Neural progenitor cell (in vitro differentiated cells): ENCODE measurements around the gene RGS3. TPM values are rescaled to one million over a fixed set of nuclear protein-coding genes. Genes with fewer than 3 reads are reported as not detected.

ENCODE experiments used
- DNase-seq: peaks from one replicate; pipeline ENCODE4 v3.0.0-alpha.2; 2016; ENCODE audit warnings: low spot score
- H2AFZ ChIP-seq: fragments of 200-600 bp; sonication (generic); replicated peaks from 2 replicates; pipeline ENCODE4 v1.6.1; 2016; ENCODE audit warnings: antibody characterized with exemption
- H3F3A ChIP-seq: fragments of 200-600 bp; sonication (generic); 2 replicates; pipeline ENCODE4 v1.6.1; 2016; ENCODE audit warnings: antibody characterized with exemption, low read depth
- H3K27ac ChIP-seq: fragments of 200-600 bp; sonication (generic); 2 replicates; pipeline ENCODE4 v1.5.1; 2016; ENCODE audit warnings: mild to moderate bottlenecking
- H3K27me3 ChIP-seq: fragments of 200-600 bp; sonication (generic); 2 replicates; pipeline ENCODE4 v1.6.1; 2016; ENCODE audit warnings: mild to moderate bottlenecking, moderate library complexity
- H3K36me3 ChIP-seq: fragments of 200-600 bp; sonication (generic); 2 replicates; pipeline ENCODE4 v1.5.1; 2016
- H3K4me1 ChIP-seq: fragments of 200-600 bp; sonication (generic); 2 replicates; pipeline ENCODE4 v1.6.1; 2016; ENCODE audit warnings: mixed run types
- H3K4me2 ChIP-seq: fragments of 200-600 bp; sonication (generic); 2 replicates; pipeline ENCODE4 v1.6.1; 2016
- H3K4me3 ChIP-seq: fragments of 200-600 bp; sonication (generic); 2 replicates; pipeline ENCODE4 v1.5.1; 2016
- H3K79me2 ChIP-seq: fragments of 200-600 bp; sonication (generic); 2 replicates; pipeline ENCODE4 v1.6.1; 2016; ENCODE audit warnings: low read depth
- H3K9ac ChIP-seq: fragments of 200-600 bp; sonication (generic); 2 replicates; pipeline ENCODE4 v1.6.1; 2016
- H3K9me3 ChIP-seq: fragments of 200-600 bp; sonication (generic); 2 replicates; pipeline ENCODE4 v1.5.1; 2016; ENCODE audit warnings: low read depth
- H4K20me1 ChIP-seq: fragments of 200-600 bp; sonication (generic); 2 replicates; pipeline ENCODE4 v1.6.1; 2016; ENCODE audit warnings: low read depth
- H3K27ac Mint-ChIP-seq: 3 replicates; pipeline ENCODE4 v1.8.0; 2021; ENCODE audit warnings: mixed read lengths
- H3K27me3 Mint-ChIP-seq: 2 replicates; pipeline ENCODE4 v1.8.0; 2022; ENCODE audit warnings: low read depth, mild to moderate bottlenecking, inconsistent platforms, moderate library complexity, mixed read lengths; ENCODE audit not compliant: insufficient read depth
- H3K36me3 Mint-ChIP-seq: 3 replicates; pipeline ENCODE4 v1.8.0; 2021; ENCODE audit warnings: mixed read lengths
- H3K4me1 Mint-ChIP-seq: 3 replicates; pipeline ENCODE4 v1.8.0; 2021; ENCODE audit warnings: mixed read lengths
- H3K4me3 Mint-ChIP-seq: 3 replicates; pipeline ENCODE4 v1.8.0; 2021; ENCODE audit warnings: mild to moderate bottlenecking, moderate library complexity, mixed read lengths
- H3K9me3 Mint-ChIP-seq: 3 replicates; pipeline ENCODE4 v1.8.0; 2020; ENCODE audit warnings: mixed read lengths
- EZH2 ChIP-seq: fragments of 200-600 bp; sonication (generic); IDR thresholded peaks from 2 replicates; pipeline ENCODE4 v1.6.1; 2017; ENCODE audit warnings: antibody characterized with exemption, mild to moderate bottlenecking, moderate library complexity
- EZH2phosphoT487 ChIP-seq: fragments of 200-600 bp; sonication (generic); IDR thresholded peaks from 2 replicates; pipeline ENCODE4 v1.6.1; 2017; ENCODE audit warnings: antibody characterized with exemption
- total RNA-seq: library from RNA; depleted of rRNA; stranded (reverse); fragments of >200 nt; gene quantifications from 2 replicates; pipeline ENCODE4 v1.2.3, GENCODE V29; 2015; ENCODE audit warnings: low replicate concordance
- TF ChIP-seq, protein P1 (sequence below): fragments of 200-600 bp; sonication (generic); IDR thresholded peaks from 2 replicates; pipeline ENCODE4 v1.5.1; 2017; ENCODE audit warnings: antibody characterized with exemption, mild to moderate bottlenecking

RGS3 gene
- total RNA-seq, 1 donor from 2014 or later = 30.3 TPM

DNA sequence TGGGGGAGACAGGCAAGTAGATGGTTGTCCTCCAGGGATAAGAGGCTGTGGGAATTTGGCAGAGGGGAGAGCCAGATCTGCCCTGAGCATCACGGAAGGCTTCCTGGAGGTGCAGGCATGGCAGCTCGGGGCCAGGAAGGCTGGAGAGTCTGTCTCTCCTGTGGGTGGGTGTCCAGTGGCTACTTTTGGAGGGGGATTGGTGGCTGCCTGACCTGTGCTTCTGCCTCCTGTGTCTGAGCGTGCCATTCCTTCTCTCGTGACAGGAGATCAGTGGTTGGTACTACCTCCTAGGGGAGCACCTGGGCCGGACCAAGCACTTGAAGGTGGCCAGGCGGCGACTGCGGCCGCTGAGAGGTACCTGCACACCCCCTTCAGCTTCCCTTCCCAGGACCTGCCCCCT is 33.5 kb downstream of the RGS3 start:
- Histone ChIP-seq H3K4me2 (no peak overlapping the region), H4K20me1 (peaks cover 7% of the 10 kb centered on the region), H3K27ac (no peak overlapping the region), H3K4me3 (no peak overlapping the region), H3F3A (peaks cover 13% of the 10 kb centered on the region), H3K9ac (no peak overlapping the region), H3K27me3 (no peaks in the 10 kb centered on the region), H2AFZ (no peak overlapping the region), H3K4me1 (peaks cover 23% of the 10 kb centered on the region), H3K36me3 (no peaks in the 10 kb centered on the region), H3K9me3 (no peaks in the 10 kb centered on the region), H3K79me2 (no peaks in the 10 kb centered on the region)
- peaks cover 6% of the 10 kb centered on the region for H3K27me3 Mint-ChIP-seq
- H3K36me3 Mint-ChIP-seq = peaks cover 4% of the 10 kb centered on the region
- no peaks in the 10 kb centered on the region for H3K9me3 Mint-ChIP-seq
- H3K27ac Mint-ChIP-seq = no peak overlapping the region
- no peak overlapping the region for H3K4me3 Mint-ChIP-seq
- TF ChIP-seq EZH2phosphoT487 (no peak), EZH2 (no peak)
- TF ChIP-seq, protein P1, sequence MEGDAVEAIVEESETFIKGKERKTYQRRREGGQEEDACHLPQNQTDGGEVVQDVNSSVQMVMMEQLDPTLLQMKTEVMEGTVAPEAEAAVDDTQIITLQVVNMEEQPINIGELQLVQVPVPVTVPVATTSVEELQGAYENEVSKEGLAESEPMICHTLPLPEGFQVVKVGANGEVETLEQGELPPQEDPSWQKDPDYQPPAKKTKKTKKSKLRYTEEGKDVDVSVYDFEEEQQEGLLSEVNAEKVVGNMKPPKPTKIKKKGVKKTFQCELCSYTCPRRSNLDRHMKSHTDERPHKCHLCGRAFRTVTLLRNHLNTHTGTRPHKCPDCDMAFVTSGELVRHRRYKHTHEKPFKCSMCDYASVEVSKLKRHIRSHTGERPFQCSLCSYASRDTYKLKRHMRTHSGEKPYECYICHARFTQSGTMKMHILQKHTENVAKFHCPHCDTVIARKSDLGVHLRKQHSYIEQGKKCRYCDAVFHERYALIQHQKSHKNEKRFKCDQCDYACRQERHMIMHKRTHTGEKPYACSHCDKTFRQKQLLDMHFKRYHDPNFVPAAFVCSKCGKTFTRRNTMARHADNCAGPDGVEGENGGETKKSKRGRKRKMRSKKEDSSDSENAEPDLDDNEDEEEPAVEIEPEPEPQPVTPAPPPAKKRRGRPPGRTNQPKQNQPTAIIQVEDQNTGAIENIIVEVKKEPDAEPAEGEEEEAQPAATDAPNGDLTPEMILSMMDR = no peak
- DNase-seq = no peak
- peaks cover 36% of the 10 kb centered on the region for H3K4me1 Mint-ChIP-seq

- Histone ChIP-seq H3K27me3 (no peaks in the 10 kb centered on the region), H3K4me1 (peaks cover 21% of the 10 kb centered on the region), H3K4me3 (no peak overlapping the region), H3K79me2 (no peaks in the 10 kb centered on the region), H2AFZ (no peak overlapping the region), H3K27ac (no peak overlapping the region), H3K9ac (no peak overlapping the region), H3K36me3 (no peaks in the 10 kb centered on the region), H3F3A (peaks cover 7% of the 10 kb centered on the region), H4K20me1 (peaks cover 8% of the 10 kb centered on the region), H3K9me3 (no peaks in the 10 kb centered on the region), H3K4me2 (no peak overlapping the region)
- Mint-ChIP-seq H3K27me3 (peaks cover 8% of the 10 kb centered on the region), H3K4me3 (no peak overlapping the region), H3K9me3 (no peaks in the 10 kb centered on the region), H3K36me3 (peaks cover 4% of the 10 kb centered on the region), H3K27ac (peak overlapping the region; percentile 83), H3K4me1 (peaks cover 44% of the 10 kb centered on the region)
- TF ChIP-seq EZH2 (no peak), EZH2phosphoT487 (no peak)
- TF ChIP-seq, protein P1 = no peak
- DNase-seq = no peak
Measured at GRCh38 chr9:113499153-113499875, 35.8 kb downstream of the RGS3 start.

DNA sequence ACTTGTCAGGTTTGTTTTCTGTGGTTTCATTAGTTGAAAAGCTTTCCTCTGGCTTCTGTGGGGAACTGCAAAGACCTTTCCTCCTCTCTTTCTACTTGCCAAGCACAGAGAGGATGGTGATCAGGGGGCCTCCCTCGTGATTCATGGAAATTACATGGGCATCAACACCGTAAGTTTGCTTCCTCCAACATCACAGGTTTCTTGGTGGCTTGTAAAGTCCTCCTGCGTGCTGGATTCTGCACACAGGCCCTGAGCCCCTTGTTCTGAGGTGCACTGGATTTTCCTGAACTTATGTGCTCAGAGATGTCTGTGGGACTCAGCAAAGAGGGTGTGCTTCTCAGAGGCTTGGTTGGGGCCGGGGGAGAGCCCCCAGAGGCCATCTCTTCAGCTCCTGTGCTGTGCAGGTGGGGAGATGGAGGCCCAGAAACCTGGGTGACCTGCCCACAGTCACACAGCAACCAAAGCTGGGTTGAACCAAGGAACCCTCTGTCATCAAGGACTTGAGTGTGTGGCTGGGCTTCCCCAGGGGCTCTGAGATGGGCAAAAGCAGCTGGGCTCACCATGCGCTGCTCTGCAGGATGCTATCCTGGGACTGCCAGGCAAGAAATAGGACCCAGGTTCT is 36.5 kb downstream of the RGS3 start:
- peaks cover 11% of the 10 kb centered on the region for H3K27me3 Mint-ChIP-seq
- Histone ChIP-seq H3F3A (peaks cover 7% of the 10 kb centered on the region), H3K79me2 (no peaks in the 10 kb centered on the region), H2AFZ (no peak overlapping the region), H3K4me3 (no peak overlapping the region), H3K9ac (no peak overlapping the region), H3K27ac (no peak overlapping the region), H3K27me3 (no peaks in the 10 kb centered on the region), H3K4me1 (peaks cover 21% of the 10 kb centered on the region), H3K36me3 (no peaks in the 10 kb centered on the region), H4K20me1 (peaks cover 14% of the 10 kb centered on the region), H3K4me2 (no peak overlapping the region), H3K9me3 (no peaks in the 10 kb centered on the region)
- H3K36me3 Mint-ChIP-seq = peaks cover 4% of the 10 kb centered on the region
- TF ChIP-seq EZH2phosphoT487 (no peak), EZH2 (no peak)
- TF ChIP-seq, protein P1 = no peak
- peak overlapping the region; percentile 83 for H3K27ac Mint-ChIP-seq
- H3K9me3 Mint-ChIP-seq = no peaks in the 10 kb centered on the region
- no peak overlapping the region for H3K4me3 Mint-ChIP-seq
- H3K4me1 Mint-ChIP-seq = peaks cover 51% of the 10 kb centered on the region
- DNase-seq = no peak
